ENCODE results near the gene MIR17HG.

DNA sequence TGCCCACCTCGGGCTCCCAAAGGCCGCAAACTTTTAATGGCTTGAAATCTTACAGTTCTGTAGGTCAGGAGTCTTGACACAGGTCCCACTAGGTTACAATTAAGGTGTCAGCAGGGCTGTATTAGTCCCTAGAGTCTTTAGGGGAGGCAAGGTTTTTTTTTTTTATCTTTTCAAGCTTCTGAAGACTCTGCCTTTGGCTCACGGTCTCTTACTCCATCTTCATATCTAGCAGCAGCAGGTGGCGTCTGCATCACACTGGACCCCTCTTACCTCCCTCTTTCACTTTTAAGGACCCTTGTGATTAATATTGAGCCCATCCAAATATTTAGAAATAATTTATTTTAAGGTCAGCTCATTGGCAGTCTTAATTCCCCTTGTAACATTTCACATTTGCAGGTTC is 11.6 kb downstream of the MIR17HG start:
- no peak for TF ChIP-seq SMC3 (conservative IDR thresholded peaks at IDR 0.05; ENCODE audit: poor library complexity)
- TF ChIP-seq, protein P1, sequence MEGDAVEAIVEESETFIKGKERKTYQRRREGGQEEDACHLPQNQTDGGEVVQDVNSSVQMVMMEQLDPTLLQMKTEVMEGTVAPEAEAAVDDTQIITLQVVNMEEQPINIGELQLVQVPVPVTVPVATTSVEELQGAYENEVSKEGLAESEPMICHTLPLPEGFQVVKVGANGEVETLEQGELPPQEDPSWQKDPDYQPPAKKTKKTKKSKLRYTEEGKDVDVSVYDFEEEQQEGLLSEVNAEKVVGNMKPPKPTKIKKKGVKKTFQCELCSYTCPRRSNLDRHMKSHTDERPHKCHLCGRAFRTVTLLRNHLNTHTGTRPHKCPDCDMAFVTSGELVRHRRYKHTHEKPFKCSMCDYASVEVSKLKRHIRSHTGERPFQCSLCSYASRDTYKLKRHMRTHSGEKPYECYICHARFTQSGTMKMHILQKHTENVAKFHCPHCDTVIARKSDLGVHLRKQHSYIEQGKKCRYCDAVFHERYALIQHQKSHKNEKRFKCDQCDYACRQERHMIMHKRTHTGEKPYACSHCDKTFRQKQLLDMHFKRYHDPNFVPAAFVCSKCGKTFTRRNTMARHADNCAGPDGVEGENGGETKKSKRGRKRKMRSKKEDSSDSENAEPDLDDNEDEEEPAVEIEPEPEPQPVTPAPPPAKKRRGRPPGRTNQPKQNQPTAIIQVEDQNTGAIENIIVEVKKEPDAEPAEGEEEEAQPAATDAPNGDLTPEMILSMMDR (IDR thresholded peaks at IDR 0.05; ENCODE audit: poor library complexity, severe bottlenecking) = no peak
- no peak for TF ChIP-seq EZH2 (IDR thresholded peaks at IDR 0.05; ENCODE audit: borderline replicate concordance, insufficient read depth, low read length, poor library complexity, severe bottlenecking)
- TF ChIP-seq MXI1 (conservative IDR thresholded peaks at IDR 0.05; ENCODE audit: poor library complexity, severe bottlenecking) = no peak
- TF ChIP-seq, protein P2, sequence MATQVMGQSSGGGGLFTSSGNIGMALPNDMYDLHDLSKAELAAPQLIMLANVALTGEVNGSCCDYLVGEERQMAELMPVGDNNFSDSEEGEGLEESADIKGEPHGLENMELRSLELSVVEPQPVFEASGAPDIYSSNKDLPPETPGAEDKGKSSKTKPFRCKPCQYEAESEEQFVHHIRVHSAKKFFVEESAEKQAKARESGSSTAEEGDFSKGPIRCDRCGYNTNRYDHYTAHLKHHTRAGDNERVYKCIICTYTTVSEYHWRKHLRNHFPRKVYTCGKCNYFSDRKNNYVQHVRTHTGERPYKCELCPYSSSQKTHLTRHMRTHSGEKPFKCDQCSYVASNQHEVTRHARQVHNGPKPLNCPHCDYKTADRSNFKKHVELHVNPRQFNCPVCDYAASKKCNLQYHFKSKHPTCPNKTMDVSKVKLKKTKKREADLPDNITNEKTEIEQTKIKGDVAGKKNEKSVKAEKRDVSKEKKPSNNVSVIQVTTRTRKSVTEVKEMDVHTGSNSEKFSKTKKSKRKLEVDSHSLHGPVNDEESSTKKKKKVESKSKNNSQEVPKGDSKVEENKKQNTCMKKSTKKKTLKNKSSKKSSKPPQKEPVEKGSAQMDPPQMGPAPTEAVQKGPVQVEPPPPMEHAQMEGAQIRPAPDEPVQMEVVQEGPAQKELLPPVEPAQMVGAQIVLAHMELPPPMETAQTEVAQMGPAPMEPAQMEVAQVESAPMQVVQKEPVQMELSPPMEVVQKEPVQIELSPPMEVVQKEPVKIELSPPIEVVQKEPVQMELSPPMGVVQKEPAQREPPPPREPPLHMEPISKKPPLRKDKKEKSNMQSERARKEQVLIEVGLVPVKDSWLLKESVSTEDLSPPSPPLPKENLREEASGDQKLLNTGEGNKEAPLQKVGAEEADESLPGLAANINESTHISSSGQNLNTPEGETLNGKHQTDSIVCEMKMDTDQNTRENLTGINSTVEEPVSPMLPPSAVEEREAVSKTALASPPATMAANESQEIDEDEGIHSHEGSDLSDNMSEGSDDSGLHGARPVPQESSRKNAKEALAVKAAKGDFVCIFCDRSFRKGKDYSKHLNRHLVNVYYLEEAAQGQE (IDR thresholded peaks at IDR 0.05; ENCODE audit: borderline replicate concordance) = no peak
- TF ChIP-seq EP300 (conservative IDR thresholded peaks at IDR 0.05; ENCODE audit: poor library complexity, severe bottlenecking) = no peak
- TF ChIP-seq TAF1 (IDR thresholded peaks at IDR 0.05; ENCODE audit: low read depth) = no peak
- no peak for TF ChIP-seq POLR2AphosphoS5 (IDR thresholded peaks at IDR 0.05)
- TF ChIP-seq RAD21 (conservative IDR thresholded peaks at IDR 0.05) = no peak

Data from neural cell (in vitro differentiated cells).